GM12873 (cell line): ENCODE measurements around the gene RAB11FIP3.

Experiments used
- CTCF ChIP-seq: IDR thresholded peaks from 2 replicates; pipeline ENCODE4 v1.5.1; 2012; ENCODE audit warnings: low read depth, mild to moderate bottlenecking, moderate library complexity, low read length, control low read depth; ENCODE audit not compliant: insufficient read depth; ENCODE audit errors: missing control alignments

Gene RAB11FIP3

GRCh38 chr16:398561-399339 is 26.7 kb upstream of the RAB11FIP3 start:
- TF ChIP-seq CTCF = no peak

GRCh38 chr16:399340-400019 is 26.0 kb upstream of the RAB11FIP3 start:
- no peak for TF ChIP-seq CTCF

GRCh38 chr16:400061-400591 is 25.3 kb upstream of the RAB11FIP3 start:
- no peak for TF ChIP-seq CTCF

- peak; percentile 57 for TF ChIP-seq CTCF
Measured at GRCh38 chr16:401468-402348, 23.7 kb upstream of the RAB11FIP3 start, which contains the start of gene DECR2. Gene DECR2 (plus strand): TSS chr16:401885. CDS start chr16:401964, 79 bp downstream.

- TF ChIP-seq CTCF = no peak
Measured at GRCh38 chr16:404971-405486, 20.4 kb upstream of the RAB11FIP3 start.

- no peak for TF ChIP-seq CTCF
Measured at GRCh38 chr16:405548-406506, 19.6 kb upstream of the RAB11FIP3 start.
